HG03571 (cell line): ENCODE data around the gene HEPACAM.

Experiments
- ATAC-seq: cut with Tn5 transposase; IDR thresholded peaks from one replicate; pipeline ENCODE4 v1.9.1; 2021; ENCODE audit not compliant: unreplicated experiment

Gene HEPACAM

DNA sequence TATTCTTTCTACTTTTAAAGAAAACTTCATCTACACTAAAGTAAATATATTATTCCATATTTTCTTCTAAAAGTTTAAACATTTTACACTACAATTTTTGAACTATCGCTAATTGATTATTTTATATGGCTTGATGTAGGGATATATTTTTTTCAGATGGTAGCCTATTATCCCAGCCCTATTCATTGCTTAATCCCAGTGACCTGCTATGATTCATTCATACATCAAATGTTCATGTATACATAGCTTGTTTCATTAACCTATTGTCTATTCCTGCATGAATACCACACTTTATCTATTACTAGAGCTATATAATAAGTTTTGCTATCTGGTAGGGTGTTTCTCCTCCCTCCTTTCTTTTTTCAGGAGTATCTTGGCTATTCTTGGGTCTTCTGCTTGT, 33.2 kb downstream of the HEPACAM start:
- ATAC-seq = no peak

DNA sequence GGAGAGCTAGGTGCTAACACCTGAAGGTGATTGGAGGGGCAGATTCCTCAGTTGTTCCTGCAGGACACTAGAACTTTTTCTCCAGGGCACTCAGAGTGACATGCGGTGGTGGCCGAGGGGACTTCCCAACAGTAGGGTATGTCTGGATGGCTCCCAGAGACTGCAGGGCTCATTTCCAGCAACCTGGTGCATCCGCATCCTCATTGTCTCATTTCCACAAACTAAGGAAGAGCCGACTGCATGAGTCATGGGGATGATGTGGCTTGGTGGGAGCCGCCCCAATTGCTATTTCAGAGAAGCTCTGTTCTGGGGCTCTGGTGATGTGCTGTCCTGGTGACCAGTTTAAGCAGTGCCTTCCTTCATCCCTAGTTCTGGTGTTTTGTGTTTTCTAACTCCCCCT, 35.4 kb downstream of the HEPACAM start:
- no peak for ATAC-seq

DNA sequence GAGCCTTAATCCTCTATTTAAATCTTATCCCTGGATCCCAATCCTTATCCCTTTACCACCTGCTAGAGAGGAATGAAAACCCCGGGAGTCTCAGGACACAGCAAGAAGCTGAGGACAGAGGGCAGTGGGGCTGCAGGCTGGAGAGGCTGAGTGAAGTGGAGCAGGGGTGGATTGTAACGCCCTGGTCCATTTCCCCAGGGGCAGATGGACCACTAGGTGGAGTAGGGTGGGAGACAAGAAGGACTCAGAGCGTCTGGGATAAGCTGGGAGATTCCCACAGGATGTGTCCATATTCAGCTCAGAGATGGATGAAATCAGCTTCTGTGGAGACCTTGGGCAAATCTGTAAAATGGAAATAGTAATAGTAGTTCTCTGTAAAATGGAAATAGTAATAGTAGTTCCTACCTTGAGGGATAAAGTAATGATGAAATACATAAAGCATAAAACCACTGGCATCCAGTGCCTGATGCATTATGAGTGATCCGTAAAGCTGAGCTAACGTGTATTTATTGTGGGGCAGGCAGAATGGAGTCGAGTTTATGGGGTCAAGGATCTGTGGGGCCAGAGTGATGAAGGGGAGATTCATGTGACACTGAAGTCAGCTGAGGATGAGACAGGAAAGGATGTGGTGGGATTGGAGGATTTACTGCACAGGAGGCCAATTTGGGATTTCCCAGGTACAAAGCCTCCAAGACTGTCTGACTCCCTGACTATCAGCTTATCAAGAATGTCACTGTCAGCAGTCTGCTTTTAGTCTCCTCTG, 36.3 kb downstream of the HEPACAM start:
- ATAC-seq = no peak

DNA sequence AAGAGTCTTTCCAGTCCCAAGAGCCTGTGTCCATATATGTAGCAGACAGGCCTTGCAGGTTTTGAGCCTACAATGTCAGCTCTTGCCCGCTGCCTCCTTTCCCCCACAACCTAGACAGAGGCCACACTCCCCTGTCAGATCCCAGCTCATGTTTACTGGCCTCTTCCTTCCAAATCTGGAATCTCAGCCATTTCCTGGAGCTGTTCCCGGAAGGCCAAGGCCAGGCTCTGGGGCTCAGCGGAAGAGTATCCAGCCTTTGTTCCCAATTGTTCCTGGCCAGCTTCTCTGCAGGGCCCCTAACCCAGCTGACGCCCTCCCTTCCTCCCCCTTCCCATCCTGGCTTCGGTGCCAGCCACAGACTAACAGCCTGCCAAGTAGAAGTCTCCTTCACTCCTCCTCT, 37.1 kb downstream of the HEPACAM start:
- no peak for ATAC-seq

GRCh38 chr11:124898263-124898680, 37.6 kb downstream of the HEPACAM start:
- no peak for ATAC-seq

DNA sequence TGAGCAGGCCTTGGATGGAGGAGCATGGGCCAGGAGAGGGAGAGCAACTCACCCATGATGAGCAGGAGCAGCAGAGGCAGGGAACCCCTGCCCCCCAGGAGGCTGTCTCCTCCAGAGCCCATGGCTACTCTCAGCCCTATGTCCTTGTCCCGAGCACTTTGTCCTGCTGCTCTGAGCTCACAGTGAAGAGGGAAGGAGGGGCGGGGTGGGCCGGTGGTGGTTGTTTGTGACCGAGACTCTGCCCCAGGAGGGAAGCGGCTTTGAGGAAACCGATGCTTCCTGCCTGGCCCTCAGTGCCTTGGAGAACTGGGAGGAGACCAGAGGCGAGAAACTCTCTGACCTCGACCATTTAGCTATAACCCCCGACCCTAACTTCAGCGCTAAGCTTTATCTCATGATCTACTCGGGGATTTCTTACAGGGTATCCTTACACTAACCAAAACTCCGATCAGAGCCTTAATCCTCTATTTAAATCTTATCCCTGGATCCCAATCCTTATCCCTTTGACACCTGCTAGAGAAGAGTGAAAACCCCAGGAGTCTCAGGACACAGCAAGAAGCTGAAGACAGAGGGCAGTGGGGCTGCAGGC, 38.1 kb downstream of the HEPACAM start, which contains the start of gene ROBO4:
Gene ROBO4, minus strand, starts transcription at position 192 of the 589 bp plus-strand sequence. Its CDS starts 70 bp downstream, at position 122.
- no peak for ATAC-seq

GRCh38 chr11:124896821-124897391, 38.9 kb downstream of the HEPACAM start:
- no peak for ATAC-seq

- ATAC-seq = no peak
Observed at GRCh38 chr11:124896071-124896750, 39.6 kb downstream of the HEPACAM start.

DNA sequence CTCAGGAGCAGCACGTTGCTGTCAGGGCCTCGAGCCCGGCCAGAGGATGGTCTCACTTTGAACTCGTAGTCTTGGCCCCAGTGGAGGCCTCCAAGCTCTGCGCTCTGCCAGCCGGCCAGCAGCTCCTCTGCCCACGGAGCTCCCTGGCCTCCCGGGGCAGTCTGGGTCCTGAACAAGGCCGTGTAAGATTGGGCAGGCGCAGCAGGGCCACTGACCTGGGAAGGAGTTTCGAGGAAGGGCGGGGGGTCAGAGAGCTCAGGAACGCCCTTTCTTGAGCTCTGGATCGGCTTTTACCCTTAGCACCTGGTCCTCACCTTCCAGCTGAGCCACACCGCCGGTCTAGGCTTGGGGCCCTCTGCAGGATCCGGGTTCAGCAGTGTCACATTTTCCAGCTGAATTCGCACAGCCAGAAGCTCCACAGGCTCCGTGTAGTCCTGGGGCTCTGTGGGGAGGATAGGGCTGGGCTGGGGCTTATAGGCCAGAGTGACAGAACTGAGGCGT, 40.3 kb downstream of the HEPACAM start:
- ATAC-seq = no peak

GRCh38 chr11:124894606-124895430, 41.0 kb downstream of the HEPACAM start:
- ATAC-seq = no peak

- ATAC-seq = no peak
Observed at GRCh38 chr11:124893781-124894401, 42.0 kb downstream of the HEPACAM start.

- ATAC-seq = no peak
Observed at GRCh38 chr11:124892750-124893454, 42.9 kb downstream of the HEPACAM start.

GRCh38 chr11:124892146-124892545, 43.7 kb downstream of the HEPACAM start:
- ATAC-seq = no peak

DNA sequence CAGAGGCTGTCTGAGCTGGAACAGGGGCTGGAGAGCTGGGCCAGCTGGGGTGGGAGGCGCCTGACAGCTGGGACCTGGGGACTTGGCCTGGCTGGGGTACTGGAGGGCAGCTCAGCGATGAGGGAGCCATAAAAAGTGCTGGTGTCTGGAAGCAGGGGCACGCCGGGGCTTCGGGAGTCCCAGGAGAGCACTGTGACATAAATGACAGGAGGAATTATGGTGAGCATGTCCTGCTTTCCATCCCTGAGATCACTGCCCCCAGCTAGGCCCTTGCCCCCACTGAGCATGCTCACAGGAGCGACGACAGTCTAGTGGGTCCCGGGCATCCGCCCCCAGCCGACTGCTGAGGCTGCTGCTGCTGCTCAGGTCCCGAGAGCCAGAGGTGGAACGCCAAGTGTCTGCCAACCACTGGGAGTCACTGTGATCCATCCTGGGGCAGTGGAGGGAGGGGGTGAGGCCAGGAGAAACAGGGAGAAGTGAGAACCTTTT, 44.4 kb downstream of the HEPACAM start:
- ATAC-seq = no peak

GRCh38 chr11:124890683-124891372, 45.0 kb downstream of the HEPACAM start:
- ATAC-seq = no peak

- ATAC-seq = no peak
Observed at GRCh38 chr11:124890151-124890550, 45.7 kb downstream of the HEPACAM start.

GRCh38 chr11:124889191-124890091, 46.4 kb downstream of the HEPACAM start:
- no peak for ATAC-seq

DNA sequence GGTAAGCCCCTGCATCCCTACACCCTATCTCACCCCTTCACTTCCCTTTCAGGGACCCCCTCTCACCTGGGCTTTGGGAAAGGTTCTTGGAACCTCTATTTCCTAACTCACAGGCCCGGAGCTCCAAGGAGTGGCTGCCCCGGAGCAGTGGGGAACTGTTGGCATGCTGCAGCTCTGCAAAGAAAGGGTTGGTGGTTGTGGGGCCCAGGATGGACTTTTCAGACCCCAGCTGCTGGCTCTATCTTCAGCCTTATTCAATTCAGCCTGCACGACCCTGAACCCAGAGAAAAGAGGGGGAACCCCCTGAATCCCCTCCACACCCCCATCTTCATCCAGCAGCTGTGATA, 48.2 kb downstream of the HEPACAM start:
- ATAC-seq = no peak
